H1 (cell line): ENCODE data around the gene FCF1. TPM values are rescaled to one million over a fixed set of nuclear protein-coding genes. Genes with fewer than 3 reads are reported as not detected.
A peak's percentile ranks its signal among the peaks of the same experiment; 100 is the strongest.

Source experiments
- ASH2L ChIP-seq: fragments of 200-600, 300-600 bp; sonication (generic); IDR thresholded peaks from one replicate; pipeline ENCODE4 v1.7.1; 2017; ENCODE audit warnings: low read length
- BCL11A ChIP-seq, 2 experiments: IDR thresholded peaks; one replicate each; pipeline ENCODE4 v1.6.1; 2011; ENCODE audit warnings: low read depth in 2 of 2, low read length in 2 of 2, mild to moderate bottlenecking in 2 of 2
- CBX8 ChIP-seq: fragments of 300-800, 300-1000 bp; sonication (generic); IDR thresholded peaks from 2 replicates; pipeline ENCODE4 v1.7.1; 2016; ENCODE audit warnings: low read depth, low read length, borderline replicate concordance
- CEBPB ChIP-seq: IDR thresholded peaks from 2 replicates; pipeline ENCODE4 v1.6.1; 2012; ENCODE audit warnings: low read depth, low read length
- KDM1A ChIP-seq: fragments of 200-600, 300-600 bp; sonication (generic); IDR thresholded peaks from 2 replicates; pipeline ENCODE4 v1.7.1; 2016; ENCODE audit warnings: mild to moderate bottlenecking, low read length, borderline replicate concordance
- PHF8 ChIP-seq: fragments of 200-600 bp; sonication (generic); conservative IDR thresholded peaks from 2 replicates; pipeline ENCODE4 v1.7.1; 2012; ENCODE audit warnings: low read depth, mild to moderate bottlenecking, inconsistent platforms, low read length, moderate library complexity
- POLR2AphosphoS5 ChIP-seq: IDR thresholded peaks from 2 replicates; pipeline ENCODE4 v1.6.1; 2011; ENCODE audit warnings: low read depth, low read length
- RAD21 ChIP-seq, 2 experiments: IDR thresholded peaks in 1 of 2; conservative IDR thresholded peaks in 1 of 2; 2 replicates each; pipeline ENCODE4 v1.6.1; 2011; ENCODE audit warnings: low read depth in 2 of 2, low read length in 2 of 2, improper control_type of control experiment in 1 of 2, inconsistent platforms in 1 of 2, mild to moderate bottlenecking in 1 of 2, moderate library complexity in 1 of 2
- RBBP5 ChIP-seq: IDR thresholded peaks from 2 replicates; pipeline ENCODE4 v1.7.1; 2012; ENCODE audit warnings: low read depth, mild to moderate bottlenecking, inconsistent platforms, low read length, moderate library complexity, borderline replicate concordance
- RFX5 ChIP-seq: IDR thresholded peaks from 2 replicates; pipeline ENCODE4 v1.6.1; 2011; ENCODE audit warnings: low read depth, low read length, improper control_type of control experiment, borderline replicate concordance
- RXRA ChIP-seq: IDR thresholded peaks from 2 replicates; pipeline ENCODE4 v1.6.1; 2011; ENCODE audit warnings: low read depth, mild to moderate bottlenecking, low read length, moderate library complexity; ENCODE audit not compliant: insufficient read depth
- SP1 ChIP-seq: IDR thresholded peaks from 2 replicates; pipeline ENCODE4 v1.6.1; 2011; ENCODE audit warnings: low read depth, low read length
- SP4 ChIP-seq: IDR thresholded peaks from 2 replicates; pipeline ENCODE4 v1.6.1; 2012; ENCODE audit warnings: low read length, inconsistent platforms
- TAF7 ChIP-seq: optimal IDR thresholded peaks from 2 replicates; pipeline ENCODE3; 2011; ENCODE audit warnings: low read depth, mild to moderate bottlenecking, inconsistent platforms, low read length, moderate library complexity, borderline replicate concordance
- TCF12 ChIP-seq: IDR thresholded peaks from 2 replicates; pipeline ENCODE4 v1.6.1; 2011; ENCODE audit warnings: low read depth, mild to moderate bottlenecking, low read length
- TEAD4 ChIP-seq: IDR thresholded peaks from 2 replicates; pipeline ENCODE4 v1.6.1; 2012; ENCODE audit warnings: low read depth, low read length, inconsistent platforms, mixed read lengths
- ZNF274 ChIP-seq: IDR thresholded peaks from 2 replicates; pipeline ENCODE4 v1.7.0; 2012; ENCODE audit warnings: low read length, borderline replicate concordance; ENCODE audit errors: extremely low read depth
- polyA plus RNA-seq, 7 experiments: library from polyadenylated mRNA; depleted of rRNA in 3 of 7; stranded (reverse) in 5 of 7; unstranded in 2 of 7; fragments of >200 nt in 5 of 7; fragments of 200-250 nt in 2 of 7; gene quantifications; 1 replicate in 5 of 7; 2 replicates in 1 of 7; 4 replicates in 1 of 7; pipeline versions ENCODE4 v1.2.1 to v1.2.3, GENCODE V29; 2011 to 2013; ENCODE audit warnings: missing spikeins in 2 of 7, mixed read lengths in 2 of 7
- total RNA-seq: library from RNA; stranded (reverse); fragmentation: NEBNext Ultra II Directional; extraction: Animal tissue kit (Norgen Biotek cat#: 25700); gene quantifications from 2 replicates; pipeline ENCODE4 v1.2.1, GENCODE V29; 2021
- TF ChIP-seq, protein P1 (sequence below): IDR thresholded peaks from 2 replicates; pipeline ENCODE4 v1.6.1; 2012; ENCODE audit warnings: inconsistent platforms
- TF ChIP-seq, protein P2 (sequence below): IDR thresholded peaks from 2 replicates; pipeline ENCODE4 v1.6.1; 2011; ENCODE audit warnings: low read depth, mild to moderate bottlenecking, low read length; ENCODE audit not compliant: insufficient read depth
- TF ChIP-seq, protein P3 (sequence below), 3 experiments: IDR thresholded peaks; 1 replicate in 2 of 3; 2 replicates in 1 of 3; pipeline versions ENCODE4 v1.5.1 to v1.6.1; 2011; ENCODE audit warnings: low read length in 3 of 3, mild to moderate bottlenecking in 3 of 3, inconsistent platforms in 2 of 3, low read depth in 1 of 3, moderate library complexity in 1 of 3; ENCODE audit not compliant: insufficient read depth in 1 of 3; ENCODE audit errors: control extremely low read depth in 1 of 3

FCF1 gene
- total and polyA plus RNA-seq, 2 of the 8 experiments (the other 6 are each of a cell fraction or from before 2014, with no cell fraction given): 48.1 to 84.3 TPM

DNA sequence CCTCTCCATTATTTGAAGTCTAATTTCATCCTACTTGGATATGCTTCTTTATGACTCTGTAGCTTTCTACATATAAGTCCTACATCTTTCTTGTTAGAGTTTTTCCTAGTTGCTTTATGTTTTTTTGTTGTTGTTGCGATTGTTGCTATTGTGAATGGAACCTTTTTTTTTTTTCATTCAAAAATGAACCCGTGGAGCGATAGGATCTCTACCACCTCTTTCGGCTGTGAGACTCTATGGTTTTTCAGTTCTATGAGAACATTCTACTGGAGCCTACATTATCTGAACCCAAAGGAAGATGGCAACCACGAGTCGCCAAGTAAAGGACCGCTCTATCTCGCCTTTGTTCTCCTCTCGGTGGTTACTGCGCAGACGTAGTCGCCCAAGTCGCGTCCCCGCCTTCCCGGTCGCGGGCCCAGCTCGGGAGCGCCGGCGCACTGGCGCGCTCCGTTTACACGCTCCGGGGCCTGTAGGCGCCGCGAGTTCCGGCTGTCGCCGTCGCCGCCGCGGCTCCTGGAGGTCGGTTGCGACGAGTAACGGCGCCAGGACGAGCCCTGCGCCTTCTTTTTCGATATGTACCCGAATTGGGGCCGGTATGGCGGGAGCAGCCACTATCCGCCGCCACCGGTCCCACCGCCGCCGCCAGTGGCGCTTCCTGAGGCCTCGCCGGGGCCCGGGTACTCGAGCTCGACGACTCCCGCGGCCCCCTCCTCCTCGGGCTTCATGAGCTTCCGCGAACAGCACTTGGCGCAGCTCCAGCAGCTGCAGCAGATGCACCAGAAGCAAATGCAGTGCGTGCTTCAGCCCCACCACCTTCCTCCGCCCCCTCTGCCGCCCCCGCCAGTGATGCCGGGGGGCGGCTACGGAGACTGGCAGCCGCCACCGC lies 50.2 kb downstream of the FCF1 start, which contains the start of gene YLPM1 (continued):
- TF ChIP-seq TCF12 (no peak), CEBPB (no peak), RFX5 (no peak), POLR2AphosphoS5 (peak; percentile 85), TEAD4 (no peak), RXRA (no peak), KDM1A (no peak), ASH2L (peak; percentile 89), ZNF274 (no peak), TAF7 (peak; percentile 62), CBX8 (no peak), RBBP5 (peak; percentile 90; the same call in 1 of the 2 replicates), SP4 (no peak), PHF8 (peak; percentile 99), RAD21 (IDR thresholded peaks at IDR 0.05 in 1 of 2, conservative IDR thresholded peaks at IDR 0.05 in 1 of 2; ENCODE audit: low read depth in 2 of 2, low read length in 2 of 2) (no peak), BCL11A (IDR thresholded peaks at IDR 0.05; ENCODE audit: low read depth in 2 of 2, low read length in 2 of 2) (no peak), SP1 (0 out of 2 replicates have a peak, but pooled peaks have one; percentile 24)
- TF ChIP-seq, protein P1, sequence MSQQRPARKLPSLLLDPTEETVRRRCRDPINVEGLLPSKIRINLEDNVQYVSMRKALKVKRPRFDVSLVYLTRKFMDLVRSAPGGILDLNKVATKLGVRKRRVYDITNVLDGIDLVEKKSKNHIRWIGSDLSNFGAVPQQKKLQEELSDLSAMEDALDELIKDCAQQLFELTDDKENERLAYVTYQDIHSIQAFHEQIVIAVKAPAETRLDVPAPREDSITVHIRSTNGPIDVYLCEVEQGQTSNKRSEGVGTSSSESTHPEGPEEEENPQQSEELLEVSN: no peak
- TF ChIP-seq, protein P2, sequence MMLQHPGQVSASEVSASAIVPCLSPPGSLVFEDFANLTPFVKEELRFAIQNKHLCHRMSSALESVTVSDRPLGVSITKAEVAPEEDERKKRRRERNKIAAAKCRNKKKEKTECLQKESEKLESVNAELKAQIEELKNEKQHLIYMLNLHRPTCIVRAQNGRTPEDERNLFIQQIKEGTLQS: no peak
- TF ChIP-seq, protein P3, sequence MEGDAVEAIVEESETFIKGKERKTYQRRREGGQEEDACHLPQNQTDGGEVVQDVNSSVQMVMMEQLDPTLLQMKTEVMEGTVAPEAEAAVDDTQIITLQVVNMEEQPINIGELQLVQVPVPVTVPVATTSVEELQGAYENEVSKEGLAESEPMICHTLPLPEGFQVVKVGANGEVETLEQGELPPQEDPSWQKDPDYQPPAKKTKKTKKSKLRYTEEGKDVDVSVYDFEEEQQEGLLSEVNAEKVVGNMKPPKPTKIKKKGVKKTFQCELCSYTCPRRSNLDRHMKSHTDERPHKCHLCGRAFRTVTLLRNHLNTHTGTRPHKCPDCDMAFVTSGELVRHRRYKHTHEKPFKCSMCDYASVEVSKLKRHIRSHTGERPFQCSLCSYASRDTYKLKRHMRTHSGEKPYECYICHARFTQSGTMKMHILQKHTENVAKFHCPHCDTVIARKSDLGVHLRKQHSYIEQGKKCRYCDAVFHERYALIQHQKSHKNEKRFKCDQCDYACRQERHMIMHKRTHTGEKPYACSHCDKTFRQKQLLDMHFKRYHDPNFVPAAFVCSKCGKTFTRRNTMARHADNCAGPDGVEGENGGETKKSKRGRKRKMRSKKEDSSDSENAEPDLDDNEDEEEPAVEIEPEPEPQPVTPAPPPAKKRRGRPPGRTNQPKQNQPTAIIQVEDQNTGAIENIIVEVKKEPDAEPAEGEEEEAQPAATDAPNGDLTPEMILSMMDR (IDR thresholded peaks at IDR 0.05; ENCODE audit: control extremely low read depth in 1 of 3, insufficient read depth in 1 of 3, low read depth in 1 of 3, low read length in 3 of 3): peak; percentile 37 to 74 (median 50); a peak in 3 of 4 replicates
